NCI-H187 treated with DMSO at 0.1 percent for 48 hours (cell line): ENCODE measurements around the gene LGALS1.

Source experiments
- DNase-seq: peaks from one replicate; lab custom pipeline; 2025; lab: John Stamatoyannopoulos, UW

Gene LGALS1

GRCh38 chr22:37725551-37726240 lies 50.3 kb downstream of the LGALS1 start:
- DNase-seq: no peak

GRCh38 chr22:37726241-37726887 lies 50.9 kb downstream of the LGALS1 start:
- DNase-seq: no peak

- DNase-seq: no peak
Measured at GRCh38 chr22:37728620-37729019, 53.2 kb downstream of the LGALS1 start.
